ENCODE results near the gene MAX.
"Not testable (repeated sequence)": the region's sequence is repeated elsewhere in the genome, so short reads cannot be mapped to it uniquely, and the experiment has no call there.

Gene MAX

GRCh38 chr14:65095633-65096205 lies 6.6 kb downstream of the MAX start:
- no peak for DNase-seq (ENCODE audit: low spot score)
- TF ChIP-seq CTCF (IDR thresholded peaks at IDR 0.05; ENCODE audit: extremely low read depth, missing control alignments) = no peak

GRCh38 chr14:65092349-65092748 lies 10.0 kb downstream of the MAX start:
- DNase-seq (ENCODE audit: low spot score) = no peak
- TF ChIP-seq CTCF (IDR thresholded peaks at IDR 0.05; ENCODE audit: extremely low read depth, missing control alignments) = no peak

- not testable (repeated sequence) for DNase-seq (ENCODE audit: low spot score)
Observed at GRCh38 chr14:65087835-65088234, 14.5 kb downstream of the MAX start.

GRCh38 chr14:65086686-65087085 lies 15.6 kb downstream of the MAX start:
- DNase-seq (ENCODE audit: low spot score) = not testable (repeated sequence)

- DNase-seq (ENCODE audit: low spot score) = no peak
- TF ChIP-seq CTCF (IDR thresholded peaks at IDR 0.05; ENCODE audit: extremely low read depth, missing control alignments) = no peak
Observed at GRCh38 chr14:65084554-65085505, 17.5 kb downstream of the MAX start.

GRCh38 chr14:65082930-65083329 lies 19.4 kb downstream of the MAX start:
- DNase-seq (ENCODE audit: low spot score) = no peak
- no peak for TF ChIP-seq CTCF (IDR thresholded peaks at IDR 0.05; ENCODE audit: extremely low read depth, missing control alignments)

- DNase-seq (ENCODE audit: low spot score) = no peak
- no peak for TF ChIP-seq CTCF (IDR thresholded peaks at IDR 0.05; ENCODE audit: extremely low read depth, missing control alignments)
Observed at GRCh38 chr14:65080960-65081747, 21.2 kb downstream of the MAX start.

- no peak for TF ChIP-seq CTCF (IDR thresholded peaks at IDR 0.05; ENCODE audit: extremely low read depth, missing control alignments)
Observed at GRCh38 chr14:65079768-65080167, 22.5 kb downstream of the MAX start.

More at GRCh38 chr14:65079768-65080167, 22.5 kb downstream of the MAX start:
- no peak for DNase-seq (ENCODE audit: low spot score)

Data from GM20000 (cell line).